Measurements from ENCODE around the gene PPL. TPM values are rescaled to one million over a fixed set of nuclear protein-coding genes. Genes with fewer than 3 reads are reported as not detected.
"Not testable (repeated sequence)": the region's sequence is repeated elsewhere in the genome, so short reads cannot be mapped to it uniquely, and the experiment has no call there.

The PPL gene
- total and polyA plus RNA-seq, 2 experiments from 2014 or later: 8.4 to 10.8 TPM

DNA sequence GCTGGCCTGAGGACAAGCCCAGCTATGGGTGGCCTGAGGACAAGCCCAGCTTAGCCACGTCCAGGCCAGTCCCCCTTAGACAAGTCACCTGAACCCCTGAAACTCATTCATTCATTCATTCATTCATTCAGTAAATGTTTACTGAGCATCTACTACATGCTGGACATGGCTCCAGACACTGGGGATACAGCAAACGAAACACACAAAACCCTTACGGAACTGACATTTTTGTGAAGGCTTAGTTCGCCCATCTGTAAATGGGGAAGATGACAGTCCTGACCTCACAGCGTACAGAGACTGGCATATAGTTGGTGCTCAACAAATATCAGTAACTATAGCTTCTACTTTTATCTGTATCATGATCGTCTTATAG lies 37.5 kb downstream of the PPL start:
- no peak for DNase-seq (ENCODE audit: low read depth in 1 of 2, low spot score in 1 of 2)
- Histone ChIP-seq H3K27me3 (no peaks in the 10 kb centered on the region), H3K9me3 (ENCODE audit: low read depth) (no peaks in the 10 kb centered on the region), H3K4me3 (no peak overlapping the region), H3K27ac (no peak overlapping the region), H3K4me1 (ENCODE audit: low read depth) (no peaks in the 10 kb centered on the region), H3K36me3 (no peaks in the 10 kb centered on the region)
- TF ChIP-seq, protein P1, sequence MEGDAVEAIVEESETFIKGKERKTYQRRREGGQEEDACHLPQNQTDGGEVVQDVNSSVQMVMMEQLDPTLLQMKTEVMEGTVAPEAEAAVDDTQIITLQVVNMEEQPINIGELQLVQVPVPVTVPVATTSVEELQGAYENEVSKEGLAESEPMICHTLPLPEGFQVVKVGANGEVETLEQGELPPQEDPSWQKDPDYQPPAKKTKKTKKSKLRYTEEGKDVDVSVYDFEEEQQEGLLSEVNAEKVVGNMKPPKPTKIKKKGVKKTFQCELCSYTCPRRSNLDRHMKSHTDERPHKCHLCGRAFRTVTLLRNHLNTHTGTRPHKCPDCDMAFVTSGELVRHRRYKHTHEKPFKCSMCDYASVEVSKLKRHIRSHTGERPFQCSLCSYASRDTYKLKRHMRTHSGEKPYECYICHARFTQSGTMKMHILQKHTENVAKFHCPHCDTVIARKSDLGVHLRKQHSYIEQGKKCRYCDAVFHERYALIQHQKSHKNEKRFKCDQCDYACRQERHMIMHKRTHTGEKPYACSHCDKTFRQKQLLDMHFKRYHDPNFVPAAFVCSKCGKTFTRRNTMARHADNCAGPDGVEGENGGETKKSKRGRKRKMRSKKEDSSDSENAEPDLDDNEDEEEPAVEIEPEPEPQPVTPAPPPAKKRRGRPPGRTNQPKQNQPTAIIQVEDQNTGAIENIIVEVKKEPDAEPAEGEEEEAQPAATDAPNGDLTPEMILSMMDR (IDR thresholded peaks at IDR 0.05; ENCODE audit: low read depth, low read length): no peak

DNA sequence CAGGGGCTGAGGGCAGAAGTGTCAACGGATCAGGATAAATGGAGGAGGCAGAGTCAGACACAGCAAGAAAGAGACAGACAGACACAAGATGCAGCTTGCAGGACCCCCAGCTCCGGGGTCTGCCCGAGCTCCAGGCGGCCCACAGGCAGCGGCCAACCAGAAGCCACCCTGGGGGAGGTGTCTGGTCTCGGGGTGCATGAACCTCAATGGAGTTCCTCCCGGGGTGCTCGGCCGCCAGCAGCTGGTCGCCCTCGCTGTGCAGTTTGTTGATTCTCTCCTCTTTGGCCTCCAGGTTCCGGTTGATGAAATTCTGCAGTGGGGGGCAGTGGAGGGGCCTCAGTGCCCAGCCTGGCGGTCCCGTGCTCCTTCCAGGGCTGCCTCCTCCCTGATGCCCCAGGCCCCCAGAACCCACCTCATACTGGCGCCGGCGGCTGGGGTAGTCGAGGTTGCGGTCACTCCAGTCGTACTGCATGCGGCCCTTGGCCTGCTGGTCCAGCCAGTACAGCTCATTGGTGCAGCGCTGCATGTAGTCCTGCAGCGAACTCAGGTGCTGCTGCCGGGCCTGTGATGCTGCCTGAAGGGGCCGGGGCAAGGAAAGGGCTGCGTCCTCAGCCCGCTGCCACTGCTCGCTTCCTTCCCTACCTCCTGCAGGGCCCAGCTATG lies 38.0 kb downstream of the PPL start:
- no peak overlapping the region for H3K4me3 ChIP-seq
- no peak for DNase-seq (ENCODE audit: low read depth in 1 of 2, low spot score in 1 of 2)
- no peaks in the 10 kb centered on the region for H3K4me1 ChIP-seq (ENCODE audit: low read depth)
- no peak overlapping the region for H3K27ac ChIP-seq
- no peaks in the 10 kb centered on the region for H3K9me3 ChIP-seq (ENCODE audit: low read depth)
- H3K27me3 ChIP-seq: no peaks in the 10 kb centered on the region
- TF ChIP-seq, protein P1 (IDR thresholded peaks at IDR 0.05; ENCODE audit: low read depth, low read length): no peak
- H3K36me3 ChIP-seq: no peaks in the 10 kb centered on the region

DNA sequence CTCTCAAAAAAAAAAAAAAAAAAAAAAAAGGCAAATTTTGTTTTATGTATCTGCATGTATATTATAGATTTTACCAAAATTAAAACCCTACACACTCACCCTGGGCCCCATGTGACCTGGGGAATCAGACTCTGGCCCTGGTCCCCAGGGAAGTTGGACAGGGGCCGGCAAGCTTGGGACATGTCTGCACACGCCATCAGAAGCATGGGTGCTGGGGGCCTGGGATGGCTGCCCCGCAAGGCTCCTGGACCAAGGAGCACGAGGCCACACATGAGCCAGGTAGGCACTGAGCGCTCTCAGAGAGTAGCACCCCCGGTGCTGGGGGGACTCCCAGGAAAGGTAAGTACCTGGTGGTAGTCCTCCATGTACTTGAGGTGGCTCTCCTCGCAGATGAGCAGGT lies 39.6 kb downstream of the PPL start:
- no peaks in the 10 kb centered on the region for H3K27me3 ChIP-seq
- no peak overlapping the region for H3K4me3 ChIP-seq
- H3K27ac ChIP-seq: no peak overlapping the region
- TF ChIP-seq, protein P1 (IDR thresholded peaks at IDR 0.05; ENCODE audit: low read depth, low read length): no peak
- H3K36me3 ChIP-seq: no peaks in the 10 kb centered on the region
- no peaks in the 10 kb centered on the region for H3K4me1 ChIP-seq (ENCODE audit: low read depth)
- no peaks in the 10 kb centered on the region for H3K9me3 ChIP-seq (ENCODE audit: low read depth)
- no peak for DNase-seq (ENCODE audit: low read depth in 1 of 2, low spot score in 1 of 2)

DNA sequence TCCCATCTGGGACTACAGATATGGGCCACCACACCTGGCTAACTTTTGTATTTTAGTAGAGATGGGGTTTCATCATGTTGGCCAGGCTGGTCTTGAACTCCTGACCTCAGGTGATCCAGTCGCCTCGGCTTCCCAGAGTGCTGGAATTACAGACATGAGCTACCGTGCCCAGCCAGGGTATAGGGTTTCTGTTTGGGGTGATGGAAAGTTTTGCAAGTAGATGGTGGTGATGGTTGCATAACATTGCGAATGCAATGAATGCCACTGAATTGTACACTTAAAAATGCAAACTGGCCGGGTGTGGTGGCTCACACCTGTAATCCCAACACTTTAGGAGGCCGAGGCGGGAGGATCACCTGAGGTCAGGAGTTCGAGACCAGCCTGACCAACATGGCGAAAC lies 40.2 kb downstream of the PPL start:
- not testable (repeated sequence) for DNase-seq (ENCODE audit: low read depth in 1 of 2, low spot score in 1 of 2); H3K9me3 ChIP-seq (ENCODE audit: low read depth); H3K4me3 ChIP-seq; H3K36me3 ChIP-seq; H3K27me3 ChIP-seq; H3K27ac ChIP-seq; H3K4me1 ChIP-seq (ENCODE audit: low read depth)

DNA sequence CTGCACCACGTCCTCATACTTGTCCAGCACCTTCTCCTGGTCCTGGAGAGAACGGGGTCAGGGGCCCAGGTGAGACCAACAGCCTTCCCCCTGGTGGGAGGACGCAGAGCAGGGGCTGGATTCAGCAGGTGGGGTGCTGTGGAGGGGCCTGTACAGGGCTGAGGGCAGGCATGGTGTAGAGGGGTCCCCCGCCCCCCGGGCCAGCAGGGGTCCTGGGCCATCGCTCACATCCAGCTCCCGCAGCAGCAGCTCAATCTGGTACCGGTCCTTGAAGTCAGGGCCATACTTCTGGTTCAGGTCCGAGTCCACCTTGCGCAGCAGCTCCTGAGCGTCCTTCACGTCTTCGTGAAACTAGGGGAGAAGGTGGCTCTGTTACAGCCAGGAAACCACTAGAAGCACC lies 41.6 kb downstream of the PPL start:
- Histone ChIP-seq H3K27me3 (no peaks in the 10 kb centered on the region), H3K36me3 (no peaks in the 10 kb centered on the region), H3K4me1 (ENCODE audit: low read depth) (no peaks in the 10 kb centered on the region), H3K9me3 (ENCODE audit: low read depth) (no peaks in the 10 kb centered on the region), H3K4me3 (no peak overlapping the region), H3K27ac (no peak overlapping the region)
- TF ChIP-seq, protein P1 (IDR thresholded peaks at IDR 0.05; ENCODE audit: low read depth, low read length): no peak
- DNase-seq (ENCODE audit: low read depth in 1 of 2, low spot score in 1 of 2): no peak

DNA sequence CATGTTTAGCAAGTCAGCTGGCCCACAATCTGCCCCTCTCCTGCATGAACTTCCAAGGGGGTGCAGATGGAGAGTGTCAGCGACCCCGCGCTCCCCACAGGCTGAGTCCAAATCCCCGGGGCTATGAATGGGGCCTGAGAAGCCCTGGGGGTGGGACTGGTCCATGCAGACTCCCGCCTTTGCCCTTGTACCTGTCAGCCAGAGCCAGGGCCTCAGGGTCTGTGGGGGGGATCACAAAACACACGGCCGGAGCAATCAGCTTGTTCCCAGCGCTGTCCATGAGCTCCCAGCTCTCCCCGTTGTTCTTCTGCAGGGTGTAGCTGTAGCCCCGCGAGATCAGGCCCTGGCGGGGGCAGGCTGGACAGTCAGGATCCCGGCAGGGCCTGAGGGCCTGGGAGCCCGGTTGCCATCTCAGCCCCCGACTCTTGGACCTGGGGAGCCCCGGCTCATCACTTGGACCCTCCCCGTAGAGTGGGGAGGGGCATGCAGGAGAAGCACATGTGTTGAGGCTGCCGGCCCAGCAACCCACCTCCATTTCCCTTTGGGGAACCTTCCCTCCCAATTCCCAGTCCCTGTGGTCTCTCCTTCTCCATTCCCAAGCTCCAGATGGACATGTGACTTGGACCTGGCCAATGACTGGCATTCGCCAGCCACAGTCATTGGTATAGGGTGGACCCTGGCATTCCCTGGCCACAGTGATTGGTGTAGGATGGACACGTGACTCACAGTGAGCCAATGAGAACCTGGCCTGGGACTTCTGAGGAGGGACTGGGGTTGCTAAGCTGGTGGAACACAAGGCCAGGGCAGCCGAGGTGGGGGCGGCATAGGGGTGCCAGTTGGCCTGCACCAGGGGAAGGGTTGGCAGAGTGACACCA lies 42.4 kb downstream of the PPL start:
- no peaks in the 10 kb centered on the region for H3K27me3 ChIP-seq
- H3K9me3 ChIP-seq (ENCODE audit: low read depth): no peaks in the 10 kb centered on the region
- H3K4me1 ChIP-seq (ENCODE audit: low read depth): no peaks in the 10 kb centered on the region
- no peak overlapping the region for H3K27ac ChIP-seq
- no peak for DNase-seq (ENCODE audit: low read depth in 1 of 2, low spot score in 1 of 2)
- H3K4me3 ChIP-seq: no peak overlapping the region
- no peaks in the 10 kb centered on the region for H3K36me3 ChIP-seq
- TF ChIP-seq, protein P1 (IDR thresholded peaks at IDR 0.05; ENCODE audit: low read depth, low read length): no peak
